Neural progenitor cell (in vitro differentiated cells): ENCODE data around the gene CLDN10. TPM values are rescaled to one million over a fixed set of nuclear protein-coding genes. Genes with fewer than 3 reads are reported as not detected.

Experiments used
- DNase-seq: peaks from one replicate; pipeline ENCODE4 v3.0.0-alpha.2; 2016; ENCODE audit warnings: low spot score
- H2AFZ ChIP-seq: fragments of 200-600 bp; sonication (generic); replicated peaks from 2 replicates; pipeline ENCODE4 v1.6.1; 2016; ENCODE audit warnings: antibody characterized with exemption
- H3F3A ChIP-seq: fragments of 200-600 bp; sonication (generic); 2 replicates; pipeline ENCODE4 v1.6.1; 2016; ENCODE audit warnings: antibody characterized with exemption, low read depth
- H3K27ac ChIP-seq: fragments of 200-600 bp; sonication (generic); 2 replicates; pipeline ENCODE4 v1.5.1; 2016; ENCODE audit warnings: mild to moderate bottlenecking
- H3K27me3 ChIP-seq: fragments of 200-600 bp; sonication (generic); 2 replicates; pipeline ENCODE4 v1.6.1; 2016; ENCODE audit warnings: mild to moderate bottlenecking, moderate library complexity
- H3K36me3 ChIP-seq: fragments of 200-600 bp; sonication (generic); 2 replicates; pipeline ENCODE4 v1.5.1; 2016
- H3K4me1 ChIP-seq: fragments of 200-600 bp; sonication (generic); 2 replicates; pipeline ENCODE4 v1.6.1; 2016; ENCODE audit warnings: mixed run types
- H3K4me2 ChIP-seq: fragments of 200-600 bp; sonication (generic); 2 replicates; pipeline ENCODE4 v1.6.1; 2016
- H3K4me3 ChIP-seq: fragments of 200-600 bp; sonication (generic); 2 replicates; pipeline ENCODE4 v1.5.1; 2016
- H3K79me2 ChIP-seq: fragments of 200-600 bp; sonication (generic); 2 replicates; pipeline ENCODE4 v1.6.1; 2016; ENCODE audit warnings: low read depth
- H3K9ac ChIP-seq: fragments of 200-600 bp; sonication (generic); 2 replicates; pipeline ENCODE4 v1.6.1; 2016
- H3K9me3 ChIP-seq: fragments of 200-600 bp; sonication (generic); 2 replicates; pipeline ENCODE4 v1.5.1; 2016; ENCODE audit warnings: low read depth
- H4K20me1 ChIP-seq: fragments of 200-600 bp; sonication (generic); 2 replicates; pipeline ENCODE4 v1.6.1; 2016; ENCODE audit warnings: low read depth
- H3K27ac Mint-ChIP-seq: 3 replicates; pipeline ENCODE4 v1.8.0; 2021; ENCODE audit warnings: mixed read lengths
- H3K27me3 Mint-ChIP-seq: 2 replicates; pipeline ENCODE4 v1.8.0; 2022; ENCODE audit warnings: low read depth, mild to moderate bottlenecking, inconsistent platforms, moderate library complexity, mixed read lengths; ENCODE audit not compliant: insufficient read depth
- H3K36me3 Mint-ChIP-seq: 3 replicates; pipeline ENCODE4 v1.8.0; 2021; ENCODE audit warnings: mixed read lengths
- H3K4me1 Mint-ChIP-seq: 3 replicates; pipeline ENCODE4 v1.8.0; 2021; ENCODE audit warnings: mixed read lengths
- H3K4me3 Mint-ChIP-seq: 3 replicates; pipeline ENCODE4 v1.8.0; 2021; ENCODE audit warnings: mild to moderate bottlenecking, moderate library complexity, mixed read lengths
- H3K9me3 Mint-ChIP-seq: 3 replicates; pipeline ENCODE4 v1.8.0; 2020; ENCODE audit warnings: mixed read lengths
- EZH2 ChIP-seq: fragments of 200-600 bp; sonication (generic); IDR thresholded peaks from 2 replicates; pipeline ENCODE4 v1.6.1; 2017; ENCODE audit warnings: antibody characterized with exemption, mild to moderate bottlenecking, moderate library complexity
- EZH2phosphoT487 ChIP-seq: fragments of 200-600 bp; sonication (generic); IDR thresholded peaks from 2 replicates; pipeline ENCODE4 v1.6.1; 2017; ENCODE audit warnings: antibody characterized with exemption
- total RNA-seq: library from RNA; depleted of rRNA; stranded (reverse); fragments of >200 nt; gene quantifications from 2 replicates; pipeline ENCODE4 v1.2.3, GENCODE V29; 2015; ENCODE audit warnings: low replicate concordance
- TF ChIP-seq, protein P1 (sequence below): fragments of 200-600 bp; sonication (generic); IDR thresholded peaks from 2 replicates; pipeline ENCODE4 v1.5.1; 2017; ENCODE audit warnings: antibody characterized with exemption, mild to moderate bottlenecking

Gene CLDN10
- total RNA-seq, 1 donor from 2014 or later = 25.5 TPM

DNA sequence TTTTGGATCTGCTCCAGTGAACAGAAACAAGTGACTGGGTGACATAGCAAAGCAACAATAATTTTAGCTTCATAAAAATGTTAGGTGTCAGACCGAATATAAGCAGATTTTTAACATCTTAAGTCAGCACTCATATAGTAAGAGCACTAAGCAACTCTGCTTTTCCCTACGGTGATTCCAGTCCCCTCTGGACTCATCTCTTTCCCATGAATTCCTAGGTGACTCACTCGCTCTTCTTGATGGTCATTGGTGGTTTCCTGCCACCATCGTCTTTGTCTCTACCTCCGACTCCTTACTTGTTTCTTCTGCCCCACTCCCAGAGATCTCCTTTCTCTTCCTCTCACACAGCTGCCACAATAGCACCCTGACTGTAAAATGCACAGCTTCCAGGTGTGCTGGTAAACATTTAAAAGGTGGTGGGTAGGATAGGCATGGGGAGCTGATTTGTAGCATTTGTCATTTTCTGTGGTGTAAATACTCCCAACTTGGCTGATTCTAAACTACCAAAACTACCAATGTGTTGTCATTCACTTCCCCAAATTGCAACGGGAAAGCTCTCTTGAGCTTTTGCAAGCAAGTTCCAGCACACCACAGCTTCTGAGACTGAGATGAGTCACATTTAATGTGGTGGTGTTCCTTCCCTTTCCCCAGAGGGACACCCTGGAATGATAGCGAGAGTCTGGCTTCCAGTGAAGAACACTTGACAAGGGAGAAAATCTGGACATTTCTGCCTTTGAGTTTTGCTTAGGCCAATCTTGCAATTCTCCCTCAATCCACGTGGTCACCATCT is 42.8 kb upstream of the CLDN10 start:
- H3K4me2 ChIP-seq = no peak overlapping the region
- H3K9me3 ChIP-seq = no peaks in the 10 kb centered on the region
- no peaks in the 10 kb centered on the region for H3K4me1 Mint-ChIP-seq
- no peak overlapping the region for H3K9ac ChIP-seq
- no peak overlapping the region for H3K4me3 Mint-ChIP-seq
- no peak overlapping the region for H3K27ac ChIP-seq
- peaks cover 7% of the 10 kb centered on the region for H3K4me1 ChIP-seq
- no peaks in the 10 kb centered on the region for H3F3A ChIP-seq
- H3K27me3 Mint-ChIP-seq = peaks cover 4% of the 10 kb centered on the region
- H3K79me2 ChIP-seq = no peaks in the 10 kb centered on the region
- H3K36me3 Mint-ChIP-seq = no peaks in the 10 kb centered on the region
- TF ChIP-seq EZH2 (no peak), EZH2phosphoT487 (no peak)
- TF ChIP-seq, protein P1, sequence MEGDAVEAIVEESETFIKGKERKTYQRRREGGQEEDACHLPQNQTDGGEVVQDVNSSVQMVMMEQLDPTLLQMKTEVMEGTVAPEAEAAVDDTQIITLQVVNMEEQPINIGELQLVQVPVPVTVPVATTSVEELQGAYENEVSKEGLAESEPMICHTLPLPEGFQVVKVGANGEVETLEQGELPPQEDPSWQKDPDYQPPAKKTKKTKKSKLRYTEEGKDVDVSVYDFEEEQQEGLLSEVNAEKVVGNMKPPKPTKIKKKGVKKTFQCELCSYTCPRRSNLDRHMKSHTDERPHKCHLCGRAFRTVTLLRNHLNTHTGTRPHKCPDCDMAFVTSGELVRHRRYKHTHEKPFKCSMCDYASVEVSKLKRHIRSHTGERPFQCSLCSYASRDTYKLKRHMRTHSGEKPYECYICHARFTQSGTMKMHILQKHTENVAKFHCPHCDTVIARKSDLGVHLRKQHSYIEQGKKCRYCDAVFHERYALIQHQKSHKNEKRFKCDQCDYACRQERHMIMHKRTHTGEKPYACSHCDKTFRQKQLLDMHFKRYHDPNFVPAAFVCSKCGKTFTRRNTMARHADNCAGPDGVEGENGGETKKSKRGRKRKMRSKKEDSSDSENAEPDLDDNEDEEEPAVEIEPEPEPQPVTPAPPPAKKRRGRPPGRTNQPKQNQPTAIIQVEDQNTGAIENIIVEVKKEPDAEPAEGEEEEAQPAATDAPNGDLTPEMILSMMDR = no peak
- no peak overlapping the region for H3K27ac Mint-ChIP-seq
- no peak overlapping the region for H3K4me3 ChIP-seq
- peak overlapping the region; percentile 71 for H2AFZ ChIP-seq
- H3K36me3 ChIP-seq = no peaks in the 10 kb centered on the region
- no peaks in the 10 kb centered on the region for H3K27me3 ChIP-seq
- H3K9me3 Mint-ChIP-seq = no peaks in the 10 kb centered on the region
- no peak for DNase-seq
- no peaks in the 10 kb centered on the region for H4K20me1 ChIP-seq

DNA sequence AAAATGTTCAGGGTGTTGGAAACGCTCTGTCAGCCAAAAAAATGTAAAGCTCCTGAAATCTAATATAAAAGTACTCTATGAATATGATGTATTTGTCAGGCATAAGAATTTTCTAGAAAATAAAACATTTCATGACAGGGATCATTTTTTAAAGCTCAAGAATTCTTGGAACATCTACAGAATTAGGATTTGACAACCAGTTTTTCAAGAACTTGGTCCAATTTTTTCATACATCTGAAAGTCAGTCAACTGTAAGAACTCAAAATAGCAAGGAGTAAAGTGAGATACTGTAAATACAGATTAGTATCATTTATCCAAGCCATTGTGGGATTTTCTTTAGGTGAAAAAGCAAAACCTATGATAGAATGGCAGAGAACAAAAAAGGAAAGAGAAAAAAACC is 41.6 kb upstream of the CLDN10 start:
- Mint-ChIP-seq H3K27ac (no peak overlapping the region), H3K27me3 (peaks cover 6% of the 10 kb centered on the region), H3K36me3 (no peaks in the 10 kb centered on the region), H3K4me1 (no peaks in the 10 kb centered on the region), H3K9me3 (no peaks in the 10 kb centered on the region), H3K4me3 (no peak overlapping the region)
- Histone ChIP-seq H4K20me1 (no peaks in the 10 kb centered on the region), H3K27me3 (no peaks in the 10 kb centered on the region), H3F3A (no peaks in the 10 kb centered on the region), H3K79me2 (no peaks in the 10 kb centered on the region), H3K4me1 (no peaks in the 10 kb centered on the region), H2AFZ (no peak overlapping the region), H3K4me2 (no peak overlapping the region), H3K36me3 (no peaks in the 10 kb centered on the region), H3K9ac (no peak overlapping the region), H3K4me3 (no peak overlapping the region), H3K9me3 (no peaks in the 10 kb centered on the region), H3K27ac (no peak overlapping the region)
- TF ChIP-seq EZH2 (no peak), EZH2phosphoT487 (no peak)
- TF ChIP-seq, protein P1 = no peak
- no peak for DNase-seq

DNA sequence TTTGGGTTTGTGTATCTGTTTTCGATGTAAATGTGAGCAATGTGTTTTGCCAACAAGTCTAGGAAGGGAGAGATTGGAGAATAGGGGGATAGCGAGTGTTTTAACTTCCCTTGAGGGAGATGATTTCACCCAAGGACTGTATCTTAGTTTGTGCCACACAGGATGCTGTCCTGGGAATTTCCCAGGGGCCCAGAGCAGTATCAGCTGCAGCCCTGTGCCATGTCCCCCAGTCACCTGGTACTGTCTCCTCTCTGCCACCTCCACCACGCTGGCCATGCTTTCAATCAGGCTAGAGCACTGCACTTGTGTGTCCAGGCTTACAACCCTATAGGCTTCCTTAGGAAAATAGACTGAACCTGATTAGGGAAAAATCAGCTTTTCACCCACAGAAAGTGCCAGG is 40.1 kb upstream of the CLDN10 start:
- no peaks in the 10 kb centered on the region for H3K4me1 ChIP-seq
- H3K9ac ChIP-seq = no peak overlapping the region
- H3K27ac ChIP-seq = no peak overlapping the region
- Mint-ChIP-seq H3K27ac (no peak overlapping the region), H3K4me1 (no peaks in the 10 kb centered on the region), H3K27me3 (peaks cover 3% of the 10 kb centered on the region), H3K36me3 (no peaks in the 10 kb centered on the region), H3K9me3 (no peaks in the 10 kb centered on the region), H3K4me3 (no peak overlapping the region)
- no peak overlapping the region for H3K4me3 ChIP-seq
- peak overlapping the region; percentile 50 for H2AFZ ChIP-seq
- H3K4me2 ChIP-seq = no peak overlapping the region
- no peaks in the 10 kb centered on the region for H3K27me3 ChIP-seq
- H4K20me1 ChIP-seq = no peaks in the 10 kb centered on the region
- no peaks in the 10 kb centered on the region for H3K9me3 ChIP-seq
- TF ChIP-seq EZH2 (no peak), EZH2phosphoT487 (no peak)
- TF ChIP-seq, protein P1 = no peak
- H3K79me2 ChIP-seq = no peaks in the 10 kb centered on the region
- no peaks in the 10 kb centered on the region for H3K36me3 ChIP-seq
- DNase-seq = no peak
- no peaks in the 10 kb centered on the region for H3F3A ChIP-seq
